ENCODE results near the gene MATN3. TPM values are rescaled to one million over a fixed set of nuclear protein-coding genes. Genes with fewer than 3 reads are reported as not detected.

Gene MATN3
- total RNA-seq, 1 donor from 2014 or later = 0.22 TPM

DNA sequence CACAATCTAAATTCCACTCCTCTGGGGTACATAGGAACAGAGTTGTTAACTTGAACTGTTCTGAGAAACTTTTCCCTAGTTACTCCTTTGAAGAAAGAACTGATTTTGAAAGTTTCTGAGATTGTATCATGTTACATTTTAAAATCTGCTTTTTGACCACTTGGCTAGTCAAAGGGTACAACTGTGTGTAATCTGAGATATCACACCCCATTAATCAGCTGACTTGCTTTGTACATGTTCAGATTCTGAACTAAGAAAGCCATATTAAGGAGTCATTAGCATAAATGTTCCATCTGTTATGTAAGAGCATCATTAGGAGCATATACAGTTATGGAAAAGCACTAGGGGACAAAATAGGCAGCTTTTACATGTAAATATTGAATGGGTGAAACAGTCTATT lies 18.7 kb downstream of the MATN3 start:
- no peaks in the 10 kb centered on the region for H3K36me3 ChIP-seq
- H3K4me3 ChIP-seq = no peak overlapping the region
- TF ChIP-seq, protein P1, sequence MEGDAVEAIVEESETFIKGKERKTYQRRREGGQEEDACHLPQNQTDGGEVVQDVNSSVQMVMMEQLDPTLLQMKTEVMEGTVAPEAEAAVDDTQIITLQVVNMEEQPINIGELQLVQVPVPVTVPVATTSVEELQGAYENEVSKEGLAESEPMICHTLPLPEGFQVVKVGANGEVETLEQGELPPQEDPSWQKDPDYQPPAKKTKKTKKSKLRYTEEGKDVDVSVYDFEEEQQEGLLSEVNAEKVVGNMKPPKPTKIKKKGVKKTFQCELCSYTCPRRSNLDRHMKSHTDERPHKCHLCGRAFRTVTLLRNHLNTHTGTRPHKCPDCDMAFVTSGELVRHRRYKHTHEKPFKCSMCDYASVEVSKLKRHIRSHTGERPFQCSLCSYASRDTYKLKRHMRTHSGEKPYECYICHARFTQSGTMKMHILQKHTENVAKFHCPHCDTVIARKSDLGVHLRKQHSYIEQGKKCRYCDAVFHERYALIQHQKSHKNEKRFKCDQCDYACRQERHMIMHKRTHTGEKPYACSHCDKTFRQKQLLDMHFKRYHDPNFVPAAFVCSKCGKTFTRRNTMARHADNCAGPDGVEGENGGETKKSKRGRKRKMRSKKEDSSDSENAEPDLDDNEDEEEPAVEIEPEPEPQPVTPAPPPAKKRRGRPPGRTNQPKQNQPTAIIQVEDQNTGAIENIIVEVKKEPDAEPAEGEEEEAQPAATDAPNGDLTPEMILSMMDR (IDR thresholded peaks at IDR 0.05; ENCODE audit: borderline replicate concordance) = no peak
- no peak overlapping the region for H3K27ac ChIP-seq (replicated peaks)
- peaks cover 20% of the 10 kb centered on the region for H3K4me1 ChIP-seq
- intact Hi-C loops (cut with micrococcal nuclease) = no loop called here
- no peaks in the 10 kb centered on the region for H3K9me3 ChIP-seq (replicated peaks)
- DNase-seq = no peak
- peaks cover 13% of the 10 kb centered on the region for H3K27me3 ChIP-seq (ENCODE audit: low read depth)

DNA sequence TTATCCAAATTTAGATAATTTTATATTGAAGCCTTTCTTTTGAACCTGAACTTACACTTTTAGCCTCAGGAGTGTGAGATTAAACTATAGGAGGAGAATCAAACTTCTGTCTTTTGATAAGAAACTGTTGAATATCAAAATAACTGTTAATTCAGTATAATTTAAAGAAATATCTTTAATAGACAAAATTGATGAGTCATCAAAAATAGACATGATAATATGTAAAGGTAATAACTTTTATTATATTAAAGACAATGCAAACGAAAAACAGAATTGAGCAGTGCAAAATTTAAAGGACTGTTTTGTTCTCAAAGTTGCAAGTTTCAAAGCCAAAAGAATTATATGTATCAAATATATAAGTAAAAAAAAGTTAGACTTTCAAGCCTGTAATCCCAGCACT lies 20.6 kb downstream of the MATN3 start:
- Histone ChIP-seq H3K36me3 (no peaks in the 10 kb centered on the region), H3K4me3 (no peak overlapping the region), H3K9me3 (replicated peaks) (no peaks in the 10 kb centered on the region), H3K27ac (replicated peaks) (no peak overlapping the region), H3K27me3 (ENCODE audit: low read depth) (peaks cover 11% of the 10 kb centered on the region), H3K4me1 (peaks cover 26% of the 10 kb centered on the region)
- DNase-seq = no peak
- intact Hi-C loops (cut with micrococcal nuclease) = no loop called here
- TF ChIP-seq, protein P1 (IDR thresholded peaks at IDR 0.05; ENCODE audit: borderline replicate concordance) = no peak

DNA sequence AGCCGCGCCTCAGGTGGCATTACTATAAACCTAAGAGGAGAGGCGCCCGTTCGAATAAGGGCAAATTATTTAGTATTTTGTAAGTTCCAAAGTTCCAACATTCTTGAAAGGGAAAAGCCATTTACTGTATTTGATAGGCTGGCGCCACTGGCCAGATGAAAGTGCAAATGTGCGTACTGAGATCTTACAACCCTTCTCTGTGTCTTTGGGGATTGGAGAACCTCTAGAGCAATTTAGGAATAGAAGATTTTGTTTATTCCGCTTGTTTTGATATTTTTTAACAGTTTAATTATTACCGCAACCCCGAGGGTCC lies 22.1 kb downstream of the MATN3 start:
- Histone ChIP-seq H3K9me3 (replicated peaks) (no peaks in the 10 kb centered on the region), H3K4me3 (peak overlapping the region; percentile 90), H3K27me3 (ENCODE audit: low read depth) (no peaks in the 10 kb centered on the region), H3K36me3 (no peaks in the 10 kb centered on the region), H3K4me1 (peaks cover 26% of the 10 kb centered on the region), H3K27ac (replicated peaks) (peak overlapping the region; percentile 76)
- DNase-seq = no peak
- TF ChIP-seq, protein P1 (IDR thresholded peaks at IDR 0.05; ENCODE audit: borderline replicate concordance) = no peak
- intact Hi-C loops (cut with micrococcal nuclease) = no loop called here

DNA sequence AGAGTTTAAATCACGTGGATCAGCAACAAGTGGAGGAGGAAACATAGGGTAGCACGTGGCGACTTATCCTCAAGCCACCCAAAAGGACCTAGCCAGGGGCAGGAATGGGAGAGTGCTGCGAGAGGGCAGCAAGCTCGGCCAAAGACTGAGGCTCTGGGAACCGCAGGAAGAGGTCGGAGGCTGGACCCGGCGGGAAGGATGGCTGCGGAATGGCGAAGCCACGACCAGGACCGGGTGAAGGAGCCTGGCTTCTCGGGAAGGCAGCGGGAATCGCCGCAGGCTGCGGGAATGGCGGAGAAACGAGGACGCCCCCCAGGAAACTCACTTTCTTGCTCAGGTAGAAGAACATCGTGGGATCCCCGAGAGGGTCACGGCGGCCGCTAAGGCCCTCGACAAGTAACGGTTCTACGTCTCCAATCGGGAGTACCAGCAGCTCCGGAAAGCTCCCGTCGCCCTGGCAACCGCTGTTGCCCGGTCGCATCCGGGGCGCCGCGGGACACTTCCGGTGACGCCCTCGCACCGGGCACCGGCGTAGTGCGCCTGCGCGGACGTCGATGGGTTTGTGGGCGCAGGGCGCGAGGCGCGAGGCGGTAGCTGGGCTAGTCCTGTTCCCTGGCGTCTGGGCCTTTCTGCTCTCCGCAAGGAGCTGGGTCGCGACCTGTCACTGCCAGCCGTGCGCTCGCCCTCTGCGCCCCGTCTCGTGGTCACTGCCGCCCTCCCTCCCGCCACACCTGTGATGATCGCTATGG lies 22.6 kb downstream of the MATN3 start, which contains the start of gene WDR35:
Gene WDR35 (minus strand): TSS at position 439 of the 749 bp plus-strand sequence. CDS start 90 bp downstream, at position 349.
- Histone ChIP-seq H3K27ac (replicated peaks) (peak within 1 kb of the TSS; percentile 76), H3K27me3 (ENCODE audit: low read depth) (no peaks in the 10 kb centered on the region), H3K9me3 (replicated peaks) (no peaks in the 10 kb centered on the region), H3K36me3 (no peaks in the 10 kb centered on the region), H3K4me3 (peak within 1 kb of the TSS; percentile 90), H3K4me1 (peaks cover 26% of the 10 kb centered on the region)
- intact Hi-C loops (cut with micrococcal nuclease) = no loop called here
- TF ChIP-seq, protein P1 (IDR thresholded peaks at IDR 0.05; ENCODE audit: borderline replicate concordance) = no peak
- DNase-seq = peak; percentile 91

DNA sequence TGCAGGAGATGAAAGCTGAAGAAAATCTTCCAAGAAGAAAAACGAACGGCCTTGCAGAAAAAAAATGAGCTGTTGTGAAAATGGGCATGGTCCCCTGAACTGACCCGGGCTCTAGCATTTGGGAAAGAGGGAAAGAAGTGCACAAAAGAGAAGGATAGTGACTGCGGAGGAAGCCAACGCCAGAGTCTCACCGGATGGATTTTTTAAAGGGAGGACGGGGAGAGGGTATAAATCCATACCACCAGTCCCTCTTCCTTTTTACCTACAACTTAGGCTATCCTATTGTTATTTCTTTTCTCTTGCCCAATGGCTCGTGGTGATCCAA lies 23.2 kb downstream of the MATN3 start:
- intact Hi-C loops (cut with micrococcal nuclease) = no loop called here
- no peak for DNase-seq
- peak overlapping the region; percentile 76 for H3K27ac ChIP-seq (replicated peaks)
- H3K4me1 ChIP-seq = peaks cover 26% of the 10 kb centered on the region
- TF ChIP-seq, protein P1 (IDR thresholded peaks at IDR 0.05; ENCODE audit: borderline replicate concordance) = no peak
- H3K27me3 ChIP-seq (ENCODE audit: low read depth) = no peaks in the 10 kb centered on the region
- no peaks in the 10 kb centered on the region for H3K36me3 ChIP-seq
- H3K4me3 ChIP-seq = peak overlapping the region; percentile 90
- H3K9me3 ChIP-seq (replicated peaks) = no peaks in the 10 kb centered on the region

Measured in left ventricle myocardium inferior (tissue), 1 donor.